ENCODE measurements around the gene CDH20. TPM values are rescaled to one million over a fixed set of nuclear protein-coding genes. Genes with fewer than 3 reads are reported as not detected.

Gene CDH20
- total RNA-seq, 1 experiment from 2014 or later, result 0.05 TPM

Small RNAs within 50 kb of the gene (small RNA-seq; reads per million reads assigned to genes)
- gene RNU6-116P, result not detected
